ENCODE measurements around the gene ADGRV1.

The ADGRV1 gene

DNA sequence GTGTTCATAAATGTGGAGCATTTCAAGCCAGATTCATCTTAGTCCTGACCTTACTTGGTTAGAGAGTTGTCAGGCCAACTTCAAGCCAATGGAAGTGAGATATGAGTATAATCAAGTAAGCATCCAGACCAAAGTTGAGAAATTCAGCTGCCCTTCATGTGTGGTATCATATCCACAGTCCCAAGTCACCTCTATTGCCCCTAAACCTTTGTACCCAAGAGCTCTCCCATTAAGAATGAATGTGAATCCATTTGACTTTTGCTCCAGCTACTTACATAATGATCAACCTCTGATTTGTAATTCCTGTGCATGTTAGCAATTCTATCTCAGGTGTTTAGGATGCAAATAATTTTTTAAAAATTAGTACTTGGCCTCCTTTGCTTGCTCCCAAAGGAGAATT lies 342.7 kb downstream of the ADGRV1 start:
- TF ChIP-seq FOXP2 (optimal IDR thresholded peaks at IDR 0.05; ENCODE audit: borderline replicate concordance, extremely low read depth, extremely low read length, insufficient read depth) (no peak), TAF1 (IDR thresholded peaks at IDR 0.05; ENCODE audit: borderline replicate concordance, insufficient read depth, low read length) (no peak), SIN3A (IDR thresholded peaks at IDR 0.05; ENCODE audit: borderline replicate concordance, insufficient read depth, low read length) (no peak), POLR2AphosphoS5 (IDR thresholded peaks at IDR 0.05; ENCODE audit: low read depth, low read length) (no peak)
- TF ChIP-seq, protein P1, sequence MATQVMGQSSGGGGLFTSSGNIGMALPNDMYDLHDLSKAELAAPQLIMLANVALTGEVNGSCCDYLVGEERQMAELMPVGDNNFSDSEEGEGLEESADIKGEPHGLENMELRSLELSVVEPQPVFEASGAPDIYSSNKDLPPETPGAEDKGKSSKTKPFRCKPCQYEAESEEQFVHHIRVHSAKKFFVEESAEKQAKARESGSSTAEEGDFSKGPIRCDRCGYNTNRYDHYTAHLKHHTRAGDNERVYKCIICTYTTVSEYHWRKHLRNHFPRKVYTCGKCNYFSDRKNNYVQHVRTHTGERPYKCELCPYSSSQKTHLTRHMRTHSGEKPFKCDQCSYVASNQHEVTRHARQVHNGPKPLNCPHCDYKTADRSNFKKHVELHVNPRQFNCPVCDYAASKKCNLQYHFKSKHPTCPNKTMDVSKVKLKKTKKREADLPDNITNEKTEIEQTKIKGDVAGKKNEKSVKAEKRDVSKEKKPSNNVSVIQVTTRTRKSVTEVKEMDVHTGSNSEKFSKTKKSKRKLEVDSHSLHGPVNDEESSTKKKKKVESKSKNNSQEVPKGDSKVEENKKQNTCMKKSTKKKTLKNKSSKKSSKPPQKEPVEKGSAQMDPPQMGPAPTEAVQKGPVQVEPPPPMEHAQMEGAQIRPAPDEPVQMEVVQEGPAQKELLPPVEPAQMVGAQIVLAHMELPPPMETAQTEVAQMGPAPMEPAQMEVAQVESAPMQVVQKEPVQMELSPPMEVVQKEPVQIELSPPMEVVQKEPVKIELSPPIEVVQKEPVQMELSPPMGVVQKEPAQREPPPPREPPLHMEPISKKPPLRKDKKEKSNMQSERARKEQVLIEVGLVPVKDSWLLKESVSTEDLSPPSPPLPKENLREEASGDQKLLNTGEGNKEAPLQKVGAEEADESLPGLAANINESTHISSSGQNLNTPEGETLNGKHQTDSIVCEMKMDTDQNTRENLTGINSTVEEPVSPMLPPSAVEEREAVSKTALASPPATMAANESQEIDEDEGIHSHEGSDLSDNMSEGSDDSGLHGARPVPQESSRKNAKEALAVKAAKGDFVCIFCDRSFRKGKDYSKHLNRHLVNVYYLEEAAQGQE (IDR thresholded peaks at IDR 0.05; ENCODE audit: insufficient read depth in 1 of 2, low read depth in 2 of 2, low read length in 2 of 2) = no peak

DNA sequence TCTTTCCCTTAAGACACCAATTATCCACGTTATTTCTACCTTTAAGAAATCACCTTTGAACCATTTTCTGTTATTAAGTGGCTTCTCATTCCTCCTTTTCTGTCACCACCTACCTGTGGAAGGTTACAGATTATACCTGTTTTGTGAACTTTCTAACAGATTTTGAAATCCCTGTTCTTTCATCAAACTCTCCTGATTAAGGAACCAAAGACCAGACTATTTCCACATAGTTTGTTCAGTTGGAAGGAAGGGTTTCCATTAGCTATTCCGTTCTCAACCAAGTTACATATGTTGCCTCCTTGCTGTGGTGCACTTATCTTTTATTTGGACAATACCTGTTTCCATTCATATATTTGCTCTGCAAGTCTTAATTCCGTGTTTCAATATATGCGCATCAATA lies 343.6 kb downstream of the ADGRV1 start:
- TF ChIP-seq POLR2AphosphoS5 (IDR thresholded peaks at IDR 0.05; ENCODE audit: low read depth, low read length) (no peak), FOXP2 (optimal IDR thresholded peaks at IDR 0.05; ENCODE audit: borderline replicate concordance, extremely low read depth, extremely low read length, insufficient read depth) (no peak), SIN3A (IDR thresholded peaks at IDR 0.05; ENCODE audit: borderline replicate concordance, insufficient read depth, low read length) (no peak)
- TF ChIP-seq, protein P1 (IDR thresholded peaks at IDR 0.05; ENCODE audit: insufficient read depth in 1 of 2, low read depth in 2 of 2, low read length in 2 of 2) = no peak

DNA sequence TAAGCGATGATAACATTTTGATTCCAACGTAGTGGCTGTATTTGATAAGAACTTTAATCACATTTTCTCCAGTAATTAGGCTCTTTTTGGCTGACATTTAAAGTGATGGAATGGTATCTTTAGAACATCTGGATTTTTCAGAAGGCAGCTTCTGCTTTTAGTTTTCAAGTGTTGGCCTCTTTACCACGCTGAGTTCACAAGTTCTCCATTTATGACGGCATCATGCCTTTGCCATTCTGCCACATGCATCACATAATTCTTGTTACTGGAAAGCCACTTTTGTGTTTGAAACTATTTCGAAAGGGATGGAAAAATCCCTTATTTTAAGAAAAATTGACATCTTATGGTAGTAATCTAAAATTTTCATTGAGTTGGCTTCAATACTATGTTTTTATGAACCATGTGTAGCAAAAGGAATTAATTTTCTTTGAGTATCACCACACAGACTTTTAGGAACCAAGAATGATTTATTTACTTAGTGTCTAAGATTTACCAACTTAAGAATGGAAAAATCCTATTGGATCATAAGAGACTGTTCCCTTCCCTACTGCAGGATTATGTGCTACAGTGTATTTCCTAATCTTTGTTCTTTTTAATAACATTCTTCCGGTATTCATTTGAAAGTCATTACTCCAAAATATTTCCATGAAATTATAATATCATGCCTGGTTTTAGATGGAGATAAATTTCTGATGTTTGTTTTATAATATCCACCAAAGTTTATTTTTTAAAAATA lies 344.2 kb downstream of the ADGRV1 start:
- TF ChIP-seq POLR2AphosphoS5 (IDR thresholded peaks at IDR 0.05; ENCODE audit: low read depth, low read length) = no peak
- TF ChIP-seq TAF1 (IDR thresholded peaks at IDR 0.05; ENCODE audit: borderline replicate concordance, insufficient read depth, low read length) = no peak
- TF ChIP-seq, protein P1 (IDR thresholded peaks at IDR 0.05; ENCODE audit: insufficient read depth in 1 of 2, low read depth in 2 of 2, low read length in 2 of 2) = no peak
- TF ChIP-seq SIN3A (IDR thresholded peaks at IDR 0.05; ENCODE audit: borderline replicate concordance, insufficient read depth, low read length) = no peak
- no peak for TF ChIP-seq FOXP2 (optimal IDR thresholded peaks at IDR 0.05; ENCODE audit: borderline replicate concordance, extremely low read depth, extremely low read length, insufficient read depth)

DNA sequence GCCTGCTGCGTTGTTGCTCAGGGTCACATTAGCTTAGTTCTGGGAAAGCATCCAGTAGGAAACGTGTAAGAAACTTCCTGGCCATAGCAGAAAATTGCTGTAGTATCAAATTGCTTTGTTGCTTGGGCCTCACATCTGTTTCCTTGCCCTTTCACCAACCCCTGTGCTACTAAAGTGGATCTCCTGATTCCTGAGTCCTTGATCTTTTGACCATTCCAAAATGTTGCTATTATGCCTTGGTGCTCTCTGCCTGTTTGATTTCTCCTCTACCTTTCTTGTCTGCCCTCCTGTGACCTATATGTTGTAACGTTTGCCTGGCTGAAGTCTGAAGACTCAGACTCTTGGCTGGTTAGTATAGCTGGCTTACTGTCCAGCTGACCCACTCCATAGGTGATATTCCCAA lies 350.5 kb downstream of the ADGRV1 start:
- TF ChIP-seq SIN3A (IDR thresholded peaks at IDR 0.05; ENCODE audit: borderline replicate concordance, insufficient read depth, low read length) (no peak), TAF1 (IDR thresholded peaks at IDR 0.05; ENCODE audit: borderline replicate concordance, insufficient read depth, low read length) (no peak), POLR2AphosphoS5 (IDR thresholded peaks at IDR 0.05; ENCODE audit: low read depth, low read length) (no peak)
- TF ChIP-seq, protein P1 (IDR thresholded peaks at IDR 0.05; ENCODE audit: insufficient read depth in 1 of 2, low read depth in 2 of 2, low read length in 2 of 2) = peak in 1 of 2 experiments; percentile 49; a peak in 1 of 4 replicates

Data from PFSK-1 (cell line).